Right atrium auricular region (tissue), 2 donors: ENCODE results near the gene CAMK1D. TPM values are rescaled to one million over a fixed set of nuclear protein-coding genes. Genes with fewer than 3 reads are reported as not detected.
"Not testable (repeated sequence)": the region's sequence is repeated elsewhere in the genome, so short reads cannot be mapped to it uniquely, and the experiment has no call there.

Source experiments
- DNase-seq: peaks from one replicate; pipeline ENCODE4 v3.0.0-alpha.2; 2019; ENCODE audit warnings: low spot score
- H3K27ac ChIP-seq, 2 donors: fragments of 200-600 bp; sonication (generic); 1 replicate in 1 of 2; 2 replicates in 1 of 2; pipeline ENCODE4 v1.5.1; 2016 to 2019
- H3K27me3 ChIP-seq, 2 donors: fragments of 200-600 bp; sonication (generic); one replicate each; pipeline versions ENCODE4 v1.5.1 to v1.6.0; 2017 to 2019
- H3K36me3 ChIP-seq: fragments of 200-600 bp; sonication (generic); one replicate; pipeline ENCODE4 v1.5.1; 2016
- H3K4me1 ChIP-seq, 2 donors: fragments of 200-600 bp; sonication (generic); one replicate each; pipeline versions ENCODE4 v1.5.1 to v1.6.0; 2017 to 2019
- H3K4me3 ChIP-seq, 2 donors: fragments of 200-600 bp; sonication (generic); 1 replicate in 1 of 2; 2 replicates in 1 of 2; pipeline ENCODE4 v1.5.1; 2017 to 2019; ENCODE audit warnings: mild to moderate bottlenecking in 1 of 2, moderate library complexity in 1 of 2
- H3K9me3 ChIP-seq, 2 donors: fragments of 200-600 bp; sonication (generic); one replicate each; pipeline ENCODE4 v1.5.1; 2019
- CTCF ChIP-seq, 2 donors: fragments of 200-600 bp; sonication (generic); IDR thresholded peaks; one replicate each; pipeline ENCODE4 v1.5.1; 2019; ENCODE audit warnings: antibody characterized with exemption in 2 of 2
- total RNA-seq, 2 donors: library from RNA; depleted of rRNA; stranded (reverse); fragments of >200 nt; gene quantifications; one replicate each; pipeline ENCODE4 v1.1.0, GENCODE V29; 2016

Gene CAMK1D
- total RNA-seq, 2 donors from 2014 or later: 24.5 to 27.2 TPM

GRCh38 chr10:12543589-12543988 is 194.2 kb downstream of the CAMK1D start:
- Histone ChIP-seq H3K4me1 (peaks cover 0 to 24% of the 10 kb centered on the region in 2 donors), H3K27me3 (no peaks in the 10 kb centered on the region), H3K27ac (no peak overlapping the region), H3K36me3 (no peaks in the 10 kb centered on the region), H3K4me3 (no peak overlapping the region), H3K9me3 (no peaks in the 10 kb centered on the region)
- TF ChIP-seq CTCF (IDR thresholded peaks at IDR 0.05): no peak
- DNase-seq: no peak

GRCh38 chr10:12546160-12546802 is 196.9 kb downstream of the CAMK1D start:
- H3K9me3 ChIP-seq: not testable (repeated sequence)

GRCh38 chr10:12547301-12547771 is 198.0 kb downstream of the CAMK1D start:
- no peaks in the 10 kb centered on the region for H3K9me3 ChIP-seq
- H3K4me1 ChIP-seq: no peaks in the 10 kb centered on the region
- no peak overlapping the region for H3K27ac ChIP-seq
- no peak overlapping the region for H3K4me3 ChIP-seq
- H3K36me3 ChIP-seq: no peaks in the 10 kb centered on the region
- no peaks in the 10 kb centered on the region for H3K27me3 ChIP-seq
- no peak for DNase-seq
- TF ChIP-seq CTCF (IDR thresholded peaks at IDR 0.05): no peak

More at GRCh38 chr10:12546160-12546802, 196.9 kb downstream of the CAMK1D start:
- not testable (repeated sequence) for H3K36me3 ChIP-seq, H3K4me3 ChIP-seq, H3K27me3 ChIP-seq, H3K27ac ChIP-seq, DNase-seq, H3K4me1 ChIP-seq

- H3K36me3 ChIP-seq: peaks cover 2% of the 10 kb centered on the region
- DNase-seq: no peak
- no peak overlapping the region for H3K4me3 ChIP-seq
- no peak for TF ChIP-seq CTCF (IDR thresholded peaks at IDR 0.05)
- no peaks in the 10 kb centered on the region for H3K27me3 ChIP-seq
- H3K4me1 ChIP-seq: no peaks in the 10 kb centered on the region
- no peak overlapping the region for H3K27ac ChIP-seq
- H3K9me3 ChIP-seq: no peaks in the 10 kb centered on the region
Measured at GRCh38 chr10:12549297-12549696, 199.9 kb downstream of the CAMK1D start.

GRCh38 chr10:12550994-12551393 is 201.6 kb downstream of the CAMK1D start:
- H3K27ac ChIP-seq: no peak overlapping the region
- DNase-seq: no peak
- H3K9me3 ChIP-seq: no peaks in the 10 kb centered on the region
- H3K4me3 ChIP-seq: no peak overlapping the region
- no peaks in the 10 kb centered on the region for H3K27me3 ChIP-seq
- no peak for TF ChIP-seq CTCF (IDR thresholded peaks at IDR 0.05)
- peaks cover 4% of the 10 kb centered on the region for H3K36me3 ChIP-seq
- H3K4me1 ChIP-seq: peaks cover 0 to 2% of the 10 kb centered on the region in 2 donors

DNA sequence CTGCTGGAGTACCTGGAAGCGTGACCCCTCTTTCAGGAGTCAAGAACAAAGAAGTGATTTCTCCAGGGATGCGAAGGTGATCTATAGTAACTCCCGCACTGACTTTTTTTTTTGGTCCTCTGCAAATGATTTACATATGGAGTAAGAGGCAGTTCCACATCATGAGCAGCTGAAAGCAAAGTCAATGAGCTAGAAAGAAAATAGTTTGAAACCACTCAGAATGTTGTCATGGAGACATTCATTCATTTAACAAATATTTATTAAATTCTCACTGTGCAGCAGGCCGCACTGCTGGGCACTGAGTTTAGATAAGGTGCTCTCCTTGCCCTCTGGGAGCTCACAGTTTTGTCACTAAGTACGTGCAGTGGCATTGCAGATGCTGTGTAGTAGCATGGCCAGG is 206.7 kb downstream of the CAMK1D start:
- peaks cover 0 to 14% of the 10 kb centered on the region in 2 donors for H3K4me1 ChIP-seq
- no peak overlapping the region for H3K4me3 ChIP-seq
- H3K36me3 ChIP-seq: peaks cover 4% of the 10 kb centered on the region
- no peaks in the 10 kb centered on the region for H3K9me3 ChIP-seq
- H3K27ac ChIP-seq: no peak overlapping the region
- DNase-seq: no peak
- H3K27me3 ChIP-seq: no peaks in the 10 kb centered on the region
- TF ChIP-seq CTCF (IDR thresholded peaks at IDR 0.05): no peak
